GM12891 (cell line): ENCODE data around the gene ASTL.

Experiments used
- POLR2A ChIP-seq: IDR thresholded peaks from 2 replicates; pipeline ENCODE4 v1.6.1; 2011; ENCODE audit warnings: low read depth, low read length, control low read depth
- POLR2AphosphoS5 ChIP-seq: IDR thresholded peaks from 2 replicates; pipeline ENCODE4 v1.6.1; 2011; ENCODE audit warnings: low read depth, low read length, control low read depth
- POU2F2 ChIP-seq: IDR thresholded peaks from 2 replicates; pipeline ENCODE4 v1.6.1; 2011; ENCODE audit warnings: low read depth, mild to moderate bottlenecking, control low read depth, low read length, moderate library complexity
- SPI1 ChIP-seq: IDR thresholded peaks from 2 replicates; pipeline ENCODE4 v1.6.1; 2011; ENCODE audit warnings: low read depth, low read length, control low read depth

- no peak for TF ChIP-seq POLR2AphosphoS5
- TF ChIP-seq POLR2A = no peak
- TF ChIP-seq POU2F2 = no peak
- TF ChIP-seq SPI1 = no peak
Measured at GRCh38 chr2:96131813-96132745, 6.2 kb downstream of the ASTL start.
